Mammary epithelial cell (primary cell): Measurements from ENCODE around the gene PCCA.

Experiments
- CTCF ChIP-seq, 2 donors: IDR thresholded peaks in 1 of 2; conservative IDR thresholded peaks in 1 of 2; 2 replicates each; pipeline ENCODE4 v1.5.1; 2011 to 2012; ENCODE audit warnings: inconsistent platforms in 2 of 2, low read length in 2 of 2, mild to moderate bottlenecking in 2 of 2, control low read depth in 1 of 2, low read depth in 1 of 2; ENCODE audit not compliant: insufficient read depth in 1 of 2; ENCODE audit errors: extremely low read depth in 1 of 2
- EZH2 ChIP-seq: IDR thresholded peaks from 2 replicates; pipeline ENCODE4 v1.6.1; 2012; ENCODE audit warnings: low read length, inconsistent platforms, borderline replicate concordance

- TF ChIP-seq CTCF (conservative IDR thresholded peaks at IDR 0.05 in 1 of 2, IDR thresholded peaks at IDR 0.05 in 1 of 2; ENCODE audit: extremely low read depth in 1 of 2, insufficient read depth in 1 of 2, low read depth in 1 of 2, low read length in 2 of 2) (no peak), EZH2 (no peak)
Measured at GRCh38 chr13:100275746-100276145, 186.9 kb downstream of the PCCA start.
